Measurements from ENCODE around the gene ECHS1. TPM values are rescaled to one million over a fixed set of nuclear protein-coding genes. Genes with fewer than 3 reads are reported as not detected.

ECHS1 gene
- total and polyA plus RNA-seq, 2 of the 8 experiments (the other 6 are each of a cell fraction or from before 2014, with no cell fraction given), result 41.7 to 101 TPM

- WGBS, 2 experiments (ENCODE audit: extremely low coverage in 1 of 2, insufficient coverage in 1 of 2, insufficient read length in 1 of 2, insufficient replicate concordance in 2 of 2, low coverage in 1 of 2, low lambda C conversion rate in 2 of 2, missing lambda C conversion rate in 1 of 2), result 93% methylated on average over 24 of the region's 24 CpGs; no CpG with 5 or more reads in 1 of the 2 experiments
- CTCF ChIA-PET (ENCODE audit: partially characterized antibody), result interaction anchor here (1.5 to 2.6 kb wide), 5 partner anchors 9 to 56 kb away, joined by 4 to 9 read pairs (median 5); partner anchors contain the start of gene FUOM
Measured at GRCh38 chr10:133370030-133370786, 2.9 kb downstream of the ECHS1 start.

More at GRCh38 chr10:133370030-133370786, 2.9 kb downstream of the ECHS1 start:
- Histone ChIP-seq H4K91ac (replicated peaks; ENCODE audit: insufficient read length, low read length) (no peak overlapping the region), H2BK120ac (replicated peaks; ENCODE audit: low read depth, low read length) (no peak overlapping the region), H4K5ac (ENCODE audit: insufficient read length, low read depth, low read length) (no peak overlapping the region), H3K23me2 (ENCODE audit: low read depth, low read length) (peaks cover 1% of the 10 kb centered on the region; the same call in 1 of the 2 replicates), H3K27me3 (replicated peaks in 1 of 4; ENCODE audit: control insufficient read depth in 3 of 4, extremely low read depth in 1 of 4, insufficient read depth in 3 of 4, low read length in 3 of 4) (peaks cover 0 to 6% (median 4%) of the 10 kb centered on the region in 4 experiments; a peak in 3 of 7 replicates), H3K4me2 (ENCODE audit: insufficient read depth in 1 of 2, low read depth in 2 of 2, low read length in 2 of 2) (no peak overlapping the region), H3K4me3 (ENCODE audit: extremely low read depth in 1 of 4, insufficient read depth in 2 of 4, low read depth in 3 of 4, low read length in 4 of 4) (no peak overlapping the region), H4K8ac (ENCODE audit: extremely low read depth, insufficient read depth, low read length) (no peak overlapping the region; the same call in 1 of the 2 replicates), H4K20me1 (replicated peaks in 1 of 2; ENCODE audit: control insufficient read depth in 1 of 2, insufficient read depth in 2 of 2, low read length in 2 of 2) (peaks cover 3 to 12% of the 10 kb centered on the region in 2 experiments), H3K79me2 (ENCODE audit: control insufficient read depth in 1 of 2, insufficient read depth in 2 of 2, low read length in 2 of 2) (peaks cover 0 to 3% of the 10 kb centered on the region in 2 experiments; a peak in 2 of 4 replicates), H3K4me1 (replicated peaks in 1 of 4; ENCODE audit: control insufficient read depth in 3 of 4, insufficient read depth in 4 of 4, low read length in 3 of 4) (no peaks in the 10 kb centered on the region; a peak in 2 of 7 replicates), H2AK5ac (ENCODE audit: low read depth, low read length) (no peak overlapping the region), H3K9ac (replicated peaks in 1 of 4; ENCODE audit: extremely low read depth in 1 of 4, low read depth in 3 of 4, low read length in 3 of 4) (no peak overlapping the region), H3K18ac (ENCODE audit: extremely low read depth, low read length) (no peak overlapping the region), H3K56ac (replicated peaks; ENCODE audit: insufficient read length, low read depth, low read length) (no peak overlapping the region), H3K9me3 (ENCODE audit: insufficient read depth in 2 of 2, low read depth in 1 of 2, low read length in 1 of 2) (no peaks in the 10 kb centered on the region), H2BK15ac (ENCODE audit: low read length) (no peak overlapping the region), H2BK20ac (ENCODE audit: low read length) (no peak overlapping the region), H2AFZ (ENCODE audit: low read length) (no peak overlapping the region), H3K36me3 (ENCODE audit: control insufficient read depth in 2 of 4, insufficient read depth in 4 of 4, low read length in 3 of 4) (peaks cover 21 to 40% (median 37%) of the 10 kb centered on the region in 4 experiments), H2BK5ac (ENCODE audit: low read depth, low read length) (no peak overlapping the region), H3K23ac (ENCODE audit: insufficient read length) (no peak overlapping the region), H3K79me1 (ENCODE audit: low read depth, low read length) (peaks cover 7% of the 10 kb centered on the region), H3K14ac (ENCODE audit: insufficient read length) (no peak overlapping the region), H3K27ac (ENCODE audit: low read depth, low read length) (no peak overlapping the region), H3K4ac (replicated peaks; ENCODE audit: insufficient read length, low read depth, low read length) (no peak overlapping the region), H2BK12ac (ENCODE audit: low read depth, low read length) (no peak overlapping the region)
- POLR2A ChIA-PET (ENCODE audit: partially characterized antibody), result interaction anchor here (1.0 to 2.6 kb wide), 4 partner anchors 9 to 24 kb away, joined by 3 to 11 read pairs (median 4); partner anchors contain the start of genes MTG1 and PRAP1
- DNase-seq (ENCODE audit: low read depth in 1 of 2, low spot score in 2 of 2) (no peak), FAIRE-seq (no peak)
- TF ChIP-seq KDM1A (IDR thresholded peaks at IDR 0.05; ENCODE audit: borderline replicate concordance, low read length) (no peak), POLR2A (IDR thresholded peaks at IDR 0.05; ENCODE audit: control extremely low read depth in 1 of 2, low read depth in 2 of 2, low read length in 2 of 2) (no peak), CHD1 (IDR thresholded peaks at IDR 0.05; ENCODE audit: low read depth, low read length) (no peak), TBP (IDR thresholded peaks at IDR 0.05; ENCODE audit: low read depth, low read length) (no peak), MAFK (IDR thresholded peaks at IDR 0.05; ENCODE audit: low read depth, low read length) (no peak)
